PC-3 (cell line): ENCODE measurements around the gene VAV3.

Source experiments
- EZH2phosphoT487 ChIP-seq: fragments of 300-600 bp; sonication (generic); IDR thresholded peaks from 2 replicates; pipeline ENCODE4 v1.6.1; 2018; ENCODE audit warnings: mild to moderate bottlenecking, antibody characterized with exemption, low read length, borderline replicate concordance
- TF ChIP-seq, protein P1 (sequence below): fragments of 300-600 bp; sonication (generic); conservative IDR thresholded peaks from 2 replicates; pipeline ENCODE4 v1.5.1; 2017; ENCODE audit warnings: antibody characterized with exemption, low read depth, mild to moderate bottlenecking, low read length

DNA sequence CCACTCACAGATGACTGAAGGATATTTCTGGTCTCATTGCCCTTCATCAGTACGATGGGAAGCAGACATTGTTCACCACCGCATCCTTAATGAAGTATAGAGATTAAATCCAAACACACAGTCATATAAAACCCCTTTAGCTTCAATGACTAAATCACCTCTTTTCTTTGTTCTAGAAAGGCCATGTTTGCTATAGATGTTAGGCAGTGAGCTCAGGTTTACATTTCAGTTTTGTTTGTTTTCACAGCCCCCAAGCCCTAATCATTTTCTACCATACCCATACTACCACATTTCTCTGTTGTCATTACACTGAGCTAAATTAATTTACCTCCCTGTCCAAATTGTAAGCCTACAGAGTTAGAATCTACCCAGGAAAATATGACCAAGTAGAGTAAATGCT, 439.0 kb downstream of the VAV3 start:
- TF ChIP-seq, protein P1, sequence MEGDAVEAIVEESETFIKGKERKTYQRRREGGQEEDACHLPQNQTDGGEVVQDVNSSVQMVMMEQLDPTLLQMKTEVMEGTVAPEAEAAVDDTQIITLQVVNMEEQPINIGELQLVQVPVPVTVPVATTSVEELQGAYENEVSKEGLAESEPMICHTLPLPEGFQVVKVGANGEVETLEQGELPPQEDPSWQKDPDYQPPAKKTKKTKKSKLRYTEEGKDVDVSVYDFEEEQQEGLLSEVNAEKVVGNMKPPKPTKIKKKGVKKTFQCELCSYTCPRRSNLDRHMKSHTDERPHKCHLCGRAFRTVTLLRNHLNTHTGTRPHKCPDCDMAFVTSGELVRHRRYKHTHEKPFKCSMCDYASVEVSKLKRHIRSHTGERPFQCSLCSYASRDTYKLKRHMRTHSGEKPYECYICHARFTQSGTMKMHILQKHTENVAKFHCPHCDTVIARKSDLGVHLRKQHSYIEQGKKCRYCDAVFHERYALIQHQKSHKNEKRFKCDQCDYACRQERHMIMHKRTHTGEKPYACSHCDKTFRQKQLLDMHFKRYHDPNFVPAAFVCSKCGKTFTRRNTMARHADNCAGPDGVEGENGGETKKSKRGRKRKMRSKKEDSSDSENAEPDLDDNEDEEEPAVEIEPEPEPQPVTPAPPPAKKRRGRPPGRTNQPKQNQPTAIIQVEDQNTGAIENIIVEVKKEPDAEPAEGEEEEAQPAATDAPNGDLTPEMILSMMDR, result no peak
- no peak for TF ChIP-seq EZH2phosphoT487
